DMS153 treated with DMSO at 0.1 percent for 48 hours (cell line): ENCODE data around the gene LDLRAD3.

Source experiments
- DNase-seq: peaks from one replicate; lab custom pipeline; 2025; ENCODE audit not compliant: unreplicated experiment; lab: John Stamatoyannopoulos, UW

LDLRAD3 gene

DNA sequence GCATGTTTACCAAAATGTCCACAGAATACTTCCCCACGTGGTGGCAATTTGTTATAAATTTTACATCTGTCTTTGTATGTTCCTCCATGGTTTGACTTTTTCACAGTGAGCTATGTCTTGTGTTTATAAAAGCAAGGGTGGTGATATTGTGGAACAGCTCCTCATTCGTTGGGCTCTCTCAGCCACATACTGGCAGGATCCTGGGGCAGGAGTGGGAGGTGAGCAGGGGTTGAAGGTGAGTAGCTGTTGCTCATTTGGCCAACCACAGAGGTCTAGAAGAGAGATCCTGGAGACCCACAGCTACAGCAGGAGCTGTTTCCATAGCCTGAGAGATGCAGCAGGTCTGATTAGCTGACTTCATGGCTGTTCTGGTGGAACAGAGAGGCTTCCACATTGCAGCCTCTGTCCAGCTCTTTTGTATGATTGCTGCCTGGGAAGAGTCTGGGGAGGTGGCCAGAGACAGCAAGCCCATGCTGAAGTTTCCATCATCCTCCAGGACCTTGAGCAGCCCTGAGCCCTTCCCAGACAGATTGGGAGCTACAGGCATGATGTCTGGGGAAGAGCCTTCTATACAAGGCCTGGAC, 128.1 kb downstream of the LDLRAD3 start:
- no peak for DNase-seq

DNA sequence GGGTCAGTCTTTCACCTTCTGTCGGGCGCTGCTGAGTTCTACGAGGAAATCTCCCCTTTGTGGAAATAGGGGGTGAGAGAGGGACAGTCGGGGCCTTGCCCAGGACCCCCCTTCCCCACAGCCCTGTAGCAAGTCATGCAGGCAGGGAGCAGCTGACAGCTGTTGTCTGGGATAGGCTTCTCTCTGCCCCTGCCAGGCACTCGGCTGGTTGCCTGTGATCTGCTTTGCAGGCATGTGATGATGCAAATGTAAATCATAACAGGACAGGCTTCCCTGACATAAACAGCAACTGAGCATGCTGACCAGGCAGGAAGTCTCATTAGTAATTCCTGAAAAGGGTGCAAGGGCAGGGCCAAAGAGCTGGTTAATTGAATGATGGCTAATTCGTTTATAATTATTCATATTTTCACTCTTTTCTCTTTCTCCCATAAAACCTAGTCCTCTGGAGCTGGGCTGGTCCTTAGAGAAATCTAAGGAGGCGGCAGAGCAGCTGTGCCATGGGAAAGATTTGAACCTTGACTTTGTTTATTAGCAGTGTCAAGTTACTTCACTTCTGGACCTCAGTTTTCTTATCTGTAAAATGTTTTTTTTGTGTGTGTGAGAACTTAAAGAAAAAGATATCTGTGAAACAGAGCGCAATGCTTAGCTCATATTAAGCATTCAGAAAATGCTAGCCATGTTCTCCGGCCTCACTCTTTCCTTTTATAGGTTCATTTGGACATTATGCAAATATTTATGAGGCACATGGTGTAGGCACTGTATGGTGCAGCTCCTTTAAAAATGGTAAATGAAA, 129.7 kb downstream of the LDLRAD3 start:
- DNase-seq = no peak

DNA sequence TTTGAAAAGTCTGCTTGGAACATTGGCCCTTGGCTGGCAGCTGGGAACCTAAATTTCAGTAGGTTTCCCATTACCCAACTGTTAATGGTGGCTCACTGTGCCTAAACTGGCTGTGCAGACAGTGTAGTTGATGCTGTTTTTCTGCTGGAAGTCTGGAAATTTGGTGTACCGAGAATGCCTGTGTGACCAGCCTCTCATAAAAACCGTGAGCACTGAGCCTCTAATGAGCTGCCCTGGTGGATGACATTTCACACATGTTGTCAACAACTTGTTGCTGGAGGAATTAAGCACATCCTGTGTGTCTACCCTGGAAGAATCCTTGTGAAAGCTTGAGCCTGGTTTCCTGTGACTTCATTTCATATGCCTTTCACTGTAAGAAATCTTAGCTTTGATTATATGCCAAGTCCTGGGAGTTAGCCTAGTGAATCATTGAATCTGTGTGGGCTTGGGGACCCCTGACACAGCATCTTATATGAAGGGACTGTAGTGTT, 131.1 kb downstream of the LDLRAD3 start:
- no peak for DNase-seq

DNA sequence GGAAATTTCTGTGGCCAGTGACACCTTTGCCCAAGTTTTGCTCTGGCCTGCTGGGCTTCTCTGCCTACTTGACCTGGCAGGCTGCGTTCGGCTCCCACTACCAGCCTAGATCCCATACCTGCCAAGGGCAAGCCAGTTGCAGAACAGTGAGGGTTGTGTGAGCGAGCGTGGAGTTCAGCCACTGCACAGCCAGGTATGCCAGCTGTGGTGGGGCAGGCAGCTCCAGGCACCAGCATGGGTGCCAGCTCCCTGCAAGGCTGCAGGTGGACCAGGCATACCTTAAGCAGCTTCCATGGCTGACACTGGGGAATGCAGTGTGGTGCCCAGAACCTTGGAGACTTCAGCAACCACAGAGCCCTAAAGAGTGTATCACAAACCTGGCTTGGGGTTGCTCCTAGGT, 133.5 kb downstream of the LDLRAD3 start:
- no peak for DNase-seq

DNA sequence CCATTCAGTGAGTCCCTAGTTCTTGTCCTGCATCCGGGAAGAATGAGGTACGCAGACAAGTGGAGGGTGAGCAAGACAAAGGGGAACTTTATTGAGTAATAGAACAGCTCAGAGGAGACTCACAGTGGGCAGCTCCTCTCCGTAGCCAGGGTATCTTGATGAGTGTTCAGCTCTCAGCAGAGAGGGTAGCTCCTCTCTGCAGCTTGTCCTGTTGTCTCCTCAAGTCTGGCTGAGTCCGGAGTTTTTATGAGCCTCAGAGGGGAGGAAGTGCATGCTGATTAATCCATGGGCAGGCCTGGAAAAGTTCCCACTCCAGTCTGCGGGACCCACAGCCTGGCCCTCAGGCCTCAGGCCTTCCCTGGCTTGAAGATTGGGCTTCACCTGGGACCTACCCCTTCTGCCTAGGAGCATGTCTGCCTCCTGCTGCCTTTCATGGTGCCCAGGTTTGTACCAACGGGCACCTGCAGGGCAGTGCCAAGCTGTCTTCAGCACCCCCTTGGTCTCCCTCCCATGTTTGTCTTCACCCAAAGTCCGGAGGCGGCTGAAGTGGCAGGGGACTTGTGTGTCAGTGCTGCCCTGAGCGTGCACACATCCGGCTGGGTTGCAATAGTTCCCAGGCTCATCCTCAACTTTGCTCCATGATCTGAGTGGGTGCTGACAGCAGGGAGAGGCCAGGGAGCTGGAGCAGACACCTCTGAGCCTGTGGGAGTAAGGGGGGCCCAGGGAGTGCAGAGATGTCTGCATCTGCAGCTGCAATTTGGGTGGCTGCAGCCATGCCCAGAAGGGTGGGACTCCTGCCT, 134.2 kb downstream of the LDLRAD3 start:
- no peak for DNase-seq

DNA sequence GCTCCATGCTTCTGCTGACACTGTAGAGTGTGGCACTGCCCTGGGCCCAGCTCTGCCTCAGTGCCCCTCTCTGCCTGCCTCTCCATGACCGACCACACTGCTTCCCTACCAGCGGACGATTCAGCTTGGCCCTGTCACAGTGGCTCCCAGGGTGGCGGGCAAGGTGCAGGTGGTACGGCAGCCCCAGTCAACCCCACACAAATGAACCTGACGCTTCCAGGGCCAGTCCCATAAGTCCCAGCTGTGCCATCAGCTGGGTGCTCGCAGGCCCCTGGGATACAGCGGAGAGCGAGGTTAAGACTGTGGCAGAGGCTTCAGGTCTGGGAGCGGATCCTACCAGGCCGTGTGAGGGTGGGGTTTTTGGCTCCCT, 134.8 kb downstream of the LDLRAD3 start:
- no peak for DNase-seq

DNA sequence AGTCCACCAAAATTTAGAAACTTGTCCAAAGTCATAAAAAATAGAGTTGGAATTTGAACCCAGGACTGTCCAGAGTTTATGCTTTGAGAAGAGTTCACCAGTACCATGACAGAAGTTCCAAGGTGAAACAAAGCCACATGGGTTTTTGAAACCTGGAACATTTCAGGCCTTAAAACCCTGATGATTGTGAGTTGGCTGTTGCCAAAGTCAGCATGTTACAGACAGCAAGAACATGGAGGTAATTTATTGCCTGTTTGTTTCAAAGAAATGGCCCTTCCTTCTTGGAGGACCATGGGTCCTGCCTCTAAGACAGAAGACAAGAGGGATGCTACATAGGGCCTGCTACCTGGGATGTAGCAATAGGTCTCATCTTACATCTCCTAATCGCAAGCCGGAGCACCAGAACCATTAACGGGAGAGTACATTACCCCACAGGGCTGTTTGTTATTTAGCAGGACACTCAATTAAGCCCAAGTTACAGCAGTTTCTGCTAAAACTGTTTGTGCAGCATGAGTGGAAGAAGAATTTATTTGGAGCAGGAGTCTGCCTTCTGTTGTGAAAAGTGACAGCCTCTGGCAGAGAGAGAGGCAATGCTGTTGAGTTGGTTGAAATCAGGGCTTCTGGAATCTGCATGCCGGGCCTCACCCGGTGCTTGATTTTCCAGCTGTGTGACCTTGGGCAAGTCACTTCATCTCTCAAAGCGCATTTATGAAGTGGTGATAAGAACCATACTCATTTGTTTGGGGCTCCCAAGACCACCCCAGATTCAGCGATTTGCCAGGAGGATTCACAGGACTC, 136.2 kb downstream of the LDLRAD3 start:
- DNase-seq = no peak

DNA sequence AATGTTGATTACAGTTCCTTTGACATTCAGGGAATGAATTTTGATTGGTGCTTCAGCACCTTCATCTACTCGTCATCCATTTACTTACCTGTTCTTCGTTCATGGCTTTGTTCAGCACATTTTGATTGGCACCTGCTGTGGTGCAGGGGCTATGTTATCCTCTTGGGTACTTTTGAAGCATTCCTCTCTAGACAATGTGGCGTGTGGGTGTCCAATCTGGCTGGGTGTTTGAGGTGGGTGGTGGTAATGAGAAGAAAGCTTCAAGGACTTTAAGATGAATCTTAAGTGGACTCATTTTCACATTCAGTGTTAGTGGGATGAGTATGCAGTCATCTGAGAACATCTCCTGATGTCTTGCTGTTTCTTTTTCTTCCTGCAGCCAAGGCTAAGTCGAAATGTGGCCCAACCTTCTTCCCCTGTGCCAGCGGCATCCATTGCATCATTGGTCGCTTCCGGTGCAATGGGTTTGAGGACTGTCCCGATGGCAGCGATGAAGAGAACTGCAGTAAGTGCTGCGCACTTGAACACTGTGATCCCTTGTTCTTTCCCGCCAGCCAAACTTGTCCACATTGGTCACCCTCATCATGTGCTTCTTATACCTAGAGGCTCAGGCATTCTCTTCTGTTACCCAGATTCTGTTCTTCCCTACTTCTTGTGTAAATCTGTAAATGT, 137.5 kb downstream of the LDLRAD3 start:
- no peak for DNase-seq

DNA sequence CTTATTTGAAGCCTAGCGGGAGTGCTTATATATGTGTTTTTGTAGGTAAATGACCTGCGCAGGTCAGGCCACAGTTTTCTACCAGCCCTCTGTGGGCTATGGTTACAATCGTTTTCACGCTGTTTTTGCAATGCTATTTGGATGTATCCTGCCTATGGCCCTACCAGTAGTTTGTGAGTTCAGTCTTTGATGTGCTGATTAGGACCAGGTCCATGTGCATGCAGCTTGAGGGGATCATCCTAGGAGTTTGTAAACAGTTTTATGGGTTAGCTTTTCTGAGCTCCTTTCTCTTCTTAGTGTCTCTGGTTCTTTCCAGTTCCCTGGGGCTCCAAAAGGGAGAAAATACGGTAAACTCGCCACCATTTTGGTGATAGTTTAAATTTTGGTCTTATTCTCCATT, 142.5 kb downstream of the LDLRAD3 start:
- DNase-seq = no peak

DNA sequence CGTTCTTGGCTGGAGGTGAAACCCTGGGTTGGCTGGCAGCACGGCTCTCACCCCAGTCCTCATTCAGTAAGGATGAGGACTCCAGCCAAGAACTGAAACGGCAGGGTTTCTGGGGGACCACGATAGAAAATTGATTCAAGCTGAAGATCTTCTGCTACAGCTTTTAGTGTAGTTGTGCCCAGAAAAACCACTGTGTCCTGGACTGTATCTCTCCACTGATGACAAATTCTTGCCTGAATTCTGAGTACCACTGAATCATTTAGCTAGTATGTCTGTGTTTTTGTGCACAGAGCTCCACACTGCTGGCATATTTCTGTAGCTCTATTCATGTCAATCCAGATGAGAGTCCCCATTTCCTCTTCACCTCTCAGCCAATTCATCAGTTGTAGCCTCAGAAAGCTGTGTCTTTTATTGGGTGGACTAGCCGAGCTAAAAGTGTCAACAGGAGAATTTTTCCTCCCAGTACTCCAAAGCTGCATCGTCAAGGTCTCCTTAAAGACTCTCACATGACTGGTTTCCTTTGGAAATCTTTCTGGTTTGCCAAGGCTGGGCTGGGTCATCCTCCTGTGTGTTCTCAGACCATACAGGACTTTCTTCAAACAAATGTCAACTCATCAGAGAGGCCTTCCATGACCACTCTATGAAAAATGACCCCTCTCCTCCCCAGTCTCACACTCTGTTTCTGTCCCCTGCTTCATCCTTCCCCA, 144.6 kb downstream of the LDLRAD3 start:
- no peak for DNase-seq

DNA sequence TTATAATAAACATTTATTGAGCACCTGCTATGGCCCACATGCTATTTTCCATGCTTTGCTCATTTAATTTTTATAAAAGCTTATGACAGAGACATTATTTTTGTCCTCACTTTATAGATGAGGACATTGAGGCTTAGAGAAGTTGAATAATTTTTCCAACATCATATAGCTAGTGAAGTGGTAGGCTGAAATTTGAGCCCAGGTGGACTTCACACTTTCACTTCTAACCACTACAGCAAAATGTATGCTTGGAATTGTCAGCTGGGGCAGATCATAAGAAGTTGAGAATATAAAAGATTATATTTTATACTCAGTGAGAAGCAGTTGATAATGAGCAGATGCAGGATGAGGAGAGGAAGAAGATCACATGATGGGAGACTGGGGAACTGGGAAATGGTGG, 146.1 kb downstream of the LDLRAD3 start:
- DNase-seq = no peak

DNA sequence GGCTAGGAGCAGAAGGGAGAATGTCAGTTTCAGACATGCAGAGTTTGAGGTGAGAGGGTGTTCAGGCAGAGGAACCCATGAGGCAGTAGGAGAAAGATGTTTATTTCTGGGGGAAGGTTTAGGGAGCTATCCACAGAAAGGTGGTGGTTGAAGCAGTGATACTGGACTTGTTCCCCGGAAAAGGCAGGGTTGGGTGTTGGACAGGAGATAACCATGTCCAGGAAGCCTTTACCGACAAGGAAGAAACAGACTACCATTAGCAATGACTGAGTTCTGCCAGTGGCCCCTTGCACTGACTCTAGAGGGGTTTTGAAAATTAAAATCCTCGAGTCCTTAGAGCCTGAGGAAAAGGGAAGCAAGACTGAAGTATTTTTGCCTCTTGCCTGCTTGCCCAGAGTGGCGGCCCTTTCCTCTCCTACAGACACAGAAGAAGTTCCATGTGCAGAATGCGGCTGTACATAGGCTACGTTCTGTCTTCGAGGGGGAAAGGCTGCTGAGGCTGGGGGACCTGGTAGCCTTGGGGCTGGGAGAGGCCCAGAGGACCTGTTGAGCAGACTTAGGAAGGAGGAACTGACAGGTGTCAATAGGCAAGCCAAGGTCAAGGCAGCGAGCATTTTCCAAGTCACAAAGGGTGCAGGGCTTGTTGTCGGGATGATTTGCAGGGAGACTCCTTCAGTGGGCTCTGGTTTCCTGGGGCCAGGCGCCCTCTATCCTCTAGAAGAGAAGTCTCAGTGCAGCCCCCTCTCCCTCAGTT, 146.7 kb downstream of the LDLRAD3 start:
- DNase-seq = no peak

DNA sequence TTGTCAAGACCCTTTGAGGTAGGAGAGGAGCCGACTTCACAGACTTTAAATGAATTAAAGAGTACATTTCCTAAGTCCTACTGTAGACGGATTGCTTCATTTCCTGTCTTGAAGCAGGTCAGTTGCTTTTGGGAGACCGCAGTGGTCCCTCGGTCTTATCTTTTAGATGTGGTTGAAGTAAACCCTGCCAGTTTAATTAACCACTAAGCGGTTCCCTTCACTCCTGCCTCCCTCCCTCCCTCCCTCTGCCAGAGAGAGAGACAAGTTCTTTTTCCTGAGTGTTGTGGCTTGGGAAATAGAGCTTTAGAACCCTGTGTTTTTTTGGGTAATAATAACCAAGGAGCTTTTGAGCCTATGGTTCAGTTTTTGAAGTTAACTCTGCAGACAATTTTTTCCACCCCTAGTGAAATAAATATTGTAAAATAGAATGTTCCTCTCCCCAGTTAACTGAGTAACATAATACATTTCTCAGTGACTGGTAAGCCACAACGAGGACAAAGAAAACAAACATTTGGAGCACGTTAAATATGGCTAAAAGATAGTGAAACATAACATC, 147.5 kb downstream of the LDLRAD3 start:
- no peak for DNase-seq

DNA sequence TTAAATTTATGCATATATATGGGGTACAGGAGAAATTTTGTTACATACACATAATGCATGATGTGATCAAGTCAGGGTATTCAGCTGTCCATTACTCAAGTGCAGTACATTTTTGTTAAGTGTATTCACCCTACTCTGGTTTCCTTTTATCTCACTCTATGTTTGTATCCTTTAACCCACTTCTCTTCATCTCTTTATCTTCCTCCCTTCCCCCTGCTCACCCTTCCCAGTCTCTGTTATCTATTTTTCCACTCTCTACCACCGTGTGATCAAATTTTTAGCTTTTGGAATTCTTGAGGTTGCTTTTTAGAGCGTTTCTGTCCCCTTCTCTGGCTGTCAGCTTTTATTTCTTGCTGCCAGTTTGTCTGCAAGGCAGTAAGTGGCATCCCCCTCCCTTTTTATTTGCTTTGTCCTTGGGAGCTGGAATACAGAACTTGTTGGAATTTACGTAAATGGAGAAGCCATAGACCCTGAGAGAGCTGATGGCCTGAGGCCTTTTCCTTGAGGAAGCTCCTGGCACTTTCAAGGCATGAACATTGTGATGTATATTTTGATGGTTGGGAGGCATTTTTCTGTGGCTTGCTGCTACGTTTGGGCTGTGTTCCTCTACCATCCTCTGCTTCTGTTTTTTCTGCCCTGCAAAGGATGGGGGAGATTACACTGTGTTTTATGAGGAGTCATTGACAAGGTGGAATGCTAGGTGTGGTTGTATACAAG, 148.6 kb downstream of the LDLRAD3 start:
- no peak for DNase-seq

DNA sequence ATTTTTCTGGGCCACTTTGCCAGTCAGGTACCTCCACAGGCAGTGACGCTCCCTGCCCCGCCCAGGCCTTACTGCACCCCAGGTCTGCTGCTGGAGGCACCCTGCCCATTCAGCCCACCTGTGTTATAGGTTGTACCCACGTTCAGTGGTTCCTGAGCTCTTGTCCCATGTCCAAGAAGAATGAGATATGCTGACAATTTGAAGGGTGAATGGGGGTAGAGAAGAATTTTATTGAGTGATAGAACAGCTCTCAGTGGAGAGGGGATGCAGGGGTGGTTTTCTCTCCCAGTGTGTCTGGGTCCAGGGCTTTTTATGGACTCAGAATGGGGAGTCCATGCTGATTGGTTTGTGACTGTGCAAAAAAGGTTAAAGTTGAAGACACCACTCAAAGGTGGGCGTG, 149.7 kb downstream of the LDLRAD3 start:
- DNase-seq = no peak

DNA sequence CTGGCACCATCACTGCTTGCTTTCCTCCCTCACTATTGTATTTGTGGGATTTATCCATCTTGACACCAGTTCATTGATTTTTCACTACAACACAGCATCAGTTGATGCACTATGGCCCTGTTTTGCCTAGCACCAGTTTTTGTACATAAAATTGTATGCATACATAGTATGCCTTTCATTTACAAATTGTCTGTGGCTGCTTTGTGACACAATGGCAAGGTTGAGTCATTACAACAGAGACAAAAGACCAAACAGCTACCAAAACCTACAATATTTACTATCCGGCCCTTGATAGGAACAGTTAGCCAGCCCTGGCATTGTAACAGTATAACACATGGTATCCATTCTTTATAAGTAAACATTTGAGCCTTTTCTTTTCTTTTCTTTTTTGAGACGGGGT, 150.3 kb downstream of the LDLRAD3 start:
- no peak for DNase-seq

DNA sequence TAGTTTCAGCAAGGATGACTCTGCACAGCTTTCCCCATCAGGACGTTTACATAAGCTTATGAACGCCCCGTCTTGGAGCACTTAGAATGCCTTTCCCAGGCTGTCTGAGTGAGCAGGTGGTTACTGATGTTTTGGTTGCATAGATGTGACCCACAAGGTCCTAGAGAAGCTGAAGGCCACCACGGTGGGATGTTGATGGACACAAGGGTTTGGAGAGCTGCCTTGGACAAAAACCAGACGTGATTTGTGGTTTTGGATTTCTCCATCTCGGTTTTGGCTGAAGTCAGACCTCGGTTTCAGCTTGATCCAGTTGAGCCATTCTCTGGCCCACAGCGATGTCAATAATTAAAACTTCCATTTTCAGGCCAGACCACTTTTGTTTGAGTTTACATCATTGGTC, 151.9 kb downstream of the LDLRAD3 start:
- no peak for DNase-seq

DNA sequence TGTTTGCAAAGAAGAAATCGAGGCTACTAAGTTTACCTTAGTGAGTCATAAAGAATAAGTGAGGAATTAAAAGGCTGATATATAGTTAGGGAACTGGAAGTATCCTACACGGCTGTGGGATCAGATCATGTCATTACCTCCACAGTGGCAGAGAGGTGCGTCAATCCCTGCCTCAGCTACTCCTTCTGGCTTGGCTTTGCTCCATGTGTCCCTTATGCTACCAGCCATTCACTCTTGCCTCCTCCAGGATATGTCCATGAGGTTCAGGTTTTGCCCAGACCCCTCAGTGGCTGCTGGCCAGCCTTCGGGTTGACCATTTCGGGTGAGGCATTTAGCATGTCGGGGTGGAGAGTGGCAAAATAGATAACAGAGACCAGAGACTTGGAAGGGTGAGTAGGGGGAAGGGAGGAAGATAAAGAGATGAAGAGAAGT, 153.4 kb downstream of the LDLRAD3 start:
- DNase-seq = no peak
